Stimulated activated CD4-positive, alpha-beta T cell treated with anti-CD3 and anti-CD28 coated beads, Interleukin-1b, Interleukin-23, amount 100 ng/mL, for 24 hours (primary cell): ENCODE measurements around the gene SRSF5.
A peak's percentile ranks its signal among the peaks of the same experiment; 100 is the strongest.
"Not testable (repeated sequence)": the region's sequence is repeated elsewhere in the genome, so short reads cannot be mapped to it uniquely, and the experiment has no call there.

Experiments used
- DNase-seq, 4 experiments: peaks; one replicate each; pipeline ENCODE4 v3.0.0-alpha.2; 2020; ENCODE audit warnings: low read depth in 4 of 4, low spot score in 1 of 4

Gene SRSF5

GRCh38 chr14:69804902-69805301 is 38.0 kb downstream of the SRSF5 start:
- DNase-seq = no peak

- DNase-seq = no peak
These were observed 40.2 kb downstream of the SRSF5 start for GRCh38 chr14:69807192-69807591.

GRCh38 chr14:69808919-69809808 is 42.2 kb downstream of the SRSF5 start:
- no peak for DNase-seq

- DNase-seq = no peak
These were observed 44.4 kb downstream of the SRSF5 start for GRCh38 chr14:69811227-69811867.

GRCh38 chr14:69811868-69812252 is 44.9 kb downstream of the SRSF5 start:
- no peak for DNase-seq

- DNase-seq = no peak
These were observed 45.8 kb downstream of the SRSF5 start for GRCh38 chr14:69812711-69813110.

- DNase-seq = not testable (repeated sequence)
These were observed 46.4 kb downstream of the SRSF5 start for GRCh38 chr14:69813346-69813745.

GRCh38 chr14:69814397-69814796 is 47.5 kb downstream of the SRSF5 start:
- DNase-seq = no peak

GRCh38 chr14:69815556-69815955 is 48.6 kb downstream of the SRSF5 start:
- DNase-seq = no peak

GRCh38 chr14:69816216-69816615 is 49.3 kb downstream of the SRSF5 start:
- no peak for DNase-seq

- DNase-seq = peak in 3 of 4 experiments; percentile 10 to 50 (median 41)
These were observed 51.8 kb downstream of the SRSF5 start for GRCh38 chr14:69818758-69819191.

- DNase-seq = no peak
These were observed 52.7 kb downstream of the SRSF5 start for GRCh38 chr14:69819607-69820006.

- DNase-seq = no peak
These were observed 54.0 kb downstream of the SRSF5 start for GRCh38 chr14:69820991-69821390.
